PC-9 (cell line): ENCODE results near the gene RBM15B.

Source experiments
- CTCF ChIP-seq: fragments of 200-600 bp; sonication (generic); conservative IDR thresholded peaks from 2 replicates; pipeline ENCODE4 v1.6.1; 2017; ENCODE audit warnings: mixed run types, antibody characterized with exemption, mild to moderate bottlenecking, moderate library complexity
- EZH2 ChIP-seq: fragments of 200-600 bp; sonication (generic); IDR thresholded peaks from 2 replicates; pipeline ENCODE4 v1.8.0; 2017; ENCODE audit warnings: antibody characterized with exemption, low read depth

DNA sequence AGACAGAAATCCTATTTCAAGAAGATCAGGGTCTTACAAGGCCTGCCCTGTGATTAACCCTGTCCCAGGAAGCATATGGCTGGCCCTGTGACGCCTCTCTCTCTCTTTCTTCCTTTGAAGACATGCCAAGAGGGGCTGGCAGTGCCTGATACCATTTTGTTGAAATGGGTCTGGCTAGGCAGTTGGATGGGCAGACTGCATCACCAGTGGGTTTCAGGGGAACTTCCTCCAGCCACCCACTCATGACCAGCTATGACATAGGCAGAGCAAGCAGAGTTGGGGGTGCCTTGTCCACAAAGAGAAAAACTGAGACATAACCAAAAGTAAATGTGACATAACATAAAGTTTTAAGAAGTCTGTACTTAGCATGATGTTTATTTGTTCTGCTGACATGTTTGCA lies 37.4 kb upstream of the RBM15B start:
- no peak for TF ChIP-seq CTCF
- no peak for TF ChIP-seq EZH2
